GM18909 (cell line): ENCODE measurements around the gene PIWIL1.

Experiments used
- ATAC-seq: cut with Tn5 transposase; IDR thresholded peaks from one replicate; pipeline ENCODE4 v1.9.1; 2021; ENCODE audit warnings: mild to moderate bottlenecking; ENCODE audit not compliant: unreplicated experiment, poor library complexity

The PIWIL1 gene

DNA sequence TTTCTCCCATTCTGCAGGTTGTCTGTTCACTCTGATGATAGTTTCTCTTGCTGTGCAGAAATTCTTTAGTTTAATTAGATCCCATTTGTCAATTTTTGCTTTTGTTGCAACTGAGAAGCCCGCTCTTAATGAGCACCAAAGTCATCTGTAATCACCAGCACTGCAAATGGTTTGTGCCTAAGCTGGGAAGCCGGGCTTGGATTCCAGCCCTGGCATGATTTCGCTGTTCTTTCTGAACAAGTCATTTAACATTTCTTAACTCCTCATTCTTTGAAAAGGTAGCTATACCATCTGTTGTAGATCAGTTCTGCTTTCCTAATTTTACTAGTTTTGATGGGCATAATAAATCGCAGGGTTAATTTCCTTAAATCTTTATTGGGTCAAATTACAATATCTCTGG, 32.1 kb downstream of the PIWIL1 start:
- no peak for ATAC-seq

- ATAC-seq = no peak
Measured at GRCh38 chr12:130371296-130371695, 33.6 kb downstream of the PIWIL1 start.

- no peak for ATAC-seq
Measured at GRCh38 chr12:130372936-130373335, 35.2 kb downstream of the PIWIL1 start.

- no peak for ATAC-seq
Measured at GRCh38 chr12:130374083-130374482, 36.4 kb downstream of the PIWIL1 start.

GRCh38 chr12:130375296-130376287, 37.9 kb downstream of the PIWIL1 start:
- ATAC-seq = no peak

- ATAC-seq = no peak
Measured at GRCh38 chr12:130382818-130383217, 45.1 kb downstream of the PIWIL1 start.

DNA sequence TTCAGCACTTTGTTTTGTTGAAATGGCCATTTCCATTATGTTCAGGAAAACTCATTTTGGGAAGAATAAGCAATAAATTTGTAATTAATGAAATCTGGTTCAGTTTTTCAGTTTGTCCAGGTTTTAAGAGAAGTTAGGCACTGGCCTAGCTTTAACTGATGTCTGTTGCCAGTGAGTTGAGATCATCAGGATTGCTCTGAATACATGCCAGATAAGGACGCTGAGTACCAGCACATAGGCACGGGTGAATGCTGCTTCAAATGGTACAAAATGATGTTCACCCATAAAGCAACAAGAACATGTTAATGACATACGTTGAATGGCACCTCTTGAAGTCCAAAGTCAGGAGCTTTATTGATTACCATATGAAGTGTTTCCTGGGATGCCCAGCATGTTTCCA, 46.5 kb downstream of the PIWIL1 start:
- ATAC-seq = no peak

DNA sequence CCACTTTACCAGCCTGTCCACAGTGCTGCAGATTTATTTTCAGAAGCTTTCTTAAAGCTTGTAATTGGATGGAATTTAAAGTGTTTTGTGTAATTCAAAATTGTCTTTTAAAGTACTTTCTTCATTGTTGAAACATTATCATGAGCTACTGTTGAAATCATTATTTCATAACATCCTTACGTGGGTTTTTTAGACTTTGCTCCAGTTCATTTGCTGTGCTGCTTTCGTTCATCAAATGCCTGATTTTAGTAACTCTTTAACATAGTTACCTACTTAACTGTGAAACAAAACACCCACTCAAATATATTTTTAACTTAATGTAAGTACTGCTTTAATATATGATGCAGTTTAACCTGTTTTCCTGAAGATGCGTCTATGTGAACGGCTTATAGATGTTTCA, 47.5 kb downstream of the PIWIL1 start:
- no peak for ATAC-seq

- no peak for ATAC-seq
Measured at GRCh38 chr12:130391186-130391585, 53.5 kb downstream of the PIWIL1 start.

DNA sequence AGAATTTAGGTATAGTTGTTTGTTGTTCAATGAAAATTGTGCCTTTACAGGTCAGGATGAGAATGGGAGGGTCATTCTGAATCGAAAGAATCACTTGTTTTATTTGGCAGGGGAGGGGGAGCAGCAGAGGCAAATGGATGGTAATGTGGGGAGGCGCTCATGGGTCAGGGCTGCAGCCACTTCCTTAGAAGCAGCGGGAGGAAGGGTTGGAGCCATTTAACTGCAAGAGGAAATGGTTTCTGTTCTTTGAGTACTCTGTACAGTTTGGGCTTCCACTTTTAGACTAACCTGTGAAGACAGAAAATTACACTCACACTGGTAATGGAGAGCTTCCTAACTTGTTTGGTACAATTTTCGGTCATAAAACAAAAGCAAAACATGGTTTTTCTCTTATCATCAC, 57.2 kb downstream of the PIWIL1 start:
- ATAC-seq = no peak

GRCh38 chr12:130396667-130397066, 59.0 kb downstream of the PIWIL1 start:
- no peak for ATAC-seq

GRCh38 chr12:130398100-130398848, 60.6 kb downstream of the PIWIL1 start:
- ATAC-seq = no peak

DNA sequence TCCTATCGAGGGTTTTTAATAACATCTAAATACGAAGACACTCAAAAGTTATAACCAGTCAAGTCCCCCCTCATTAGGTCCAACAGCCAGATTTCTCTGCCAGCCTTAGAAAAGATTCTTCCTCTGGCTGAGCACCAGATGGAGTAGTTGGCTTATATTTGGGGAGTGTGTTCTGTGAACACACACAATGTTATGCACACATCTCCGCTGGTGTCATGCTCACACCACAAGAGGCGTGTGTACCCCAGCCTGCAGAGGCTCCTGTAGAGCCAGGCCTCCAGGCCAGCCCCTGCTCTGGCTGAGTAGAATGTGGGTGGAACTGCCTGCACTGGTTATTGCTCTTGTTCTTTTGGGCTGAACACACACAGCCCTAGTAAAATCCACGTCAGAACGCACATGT, 64.0 kb downstream of the PIWIL1 start:
- no peak for ATAC-seq

- no peak for ATAC-seq
Measured at GRCh38 chr12:130405332-130405731, 67.6 kb downstream of the PIWIL1 start.

GRCh38 chr12:130412384-130412783, 74.7 kb downstream of the PIWIL1 start:
- ATAC-seq = no peak

GRCh38 chr12:130413909-130414308, 76.2 kb downstream of the PIWIL1 start:
- no peak for ATAC-seq

DNA sequence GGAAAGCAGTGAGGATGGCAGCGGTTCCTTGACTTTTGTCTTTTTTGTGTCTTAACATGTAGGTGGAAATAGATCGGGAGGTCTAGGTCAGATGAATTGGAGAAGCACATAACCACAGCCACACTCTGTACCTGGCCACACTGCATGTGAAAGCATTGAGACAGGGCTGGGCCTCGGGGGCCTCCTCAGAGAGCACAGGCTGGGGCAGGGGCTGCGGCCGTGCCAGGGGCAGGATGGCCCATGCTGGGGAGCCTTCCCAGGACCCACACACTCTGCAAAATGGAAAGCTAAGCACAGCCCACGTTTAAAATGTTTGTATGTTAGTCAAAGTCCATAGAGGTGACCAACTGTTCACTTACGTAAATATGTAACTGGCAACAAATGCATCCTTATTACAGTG, 76.7 kb downstream of the PIWIL1 start:
- ATAC-seq = no peak

GRCh38 chr12:130418251-130418650, 80.6 kb downstream of the PIWIL1 start:
- no peak for ATAC-seq

DNA sequence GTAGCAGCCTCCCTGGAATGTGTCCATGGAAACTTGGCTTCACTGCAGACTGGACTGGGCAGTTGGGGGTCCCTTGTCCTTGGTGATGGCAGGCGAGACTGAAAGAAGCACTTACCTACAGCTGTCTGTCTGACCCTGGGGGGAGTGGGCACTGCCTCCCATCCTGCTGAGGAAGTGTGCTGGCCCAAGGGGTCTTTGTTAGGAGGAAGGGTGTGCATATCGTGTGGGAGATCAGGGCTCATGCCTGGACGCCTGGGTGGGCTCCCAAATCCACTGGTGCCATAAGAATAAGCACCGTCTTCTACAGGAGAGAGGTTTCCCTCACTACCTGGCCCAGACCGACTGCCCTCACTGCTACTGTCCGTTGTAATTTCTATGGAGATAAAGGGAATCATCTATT, 81.4 kb downstream of the PIWIL1 start:
- ATAC-seq = no peak

- no peak for ATAC-seq
Measured at GRCh38 chr12:130420071-130420470, 82.4 kb downstream of the PIWIL1 start.

- no peak for ATAC-seq
Measured at GRCh38 chr12:130421896-130422295, 84.2 kb downstream of the PIWIL1 start.
